SIG-M5 treated with dmso at 0.1 percent for 504 hours (cell line): ENCODE data around the gene GPR87.

Experiments used
- DNase-seq: peaks from one replicate; lab custom pipeline; 2025; ENCODE audit not compliant: unreplicated experiment; lab: John Stamatoyannopoulos, UW

The GPR87 gene

GRCh38 chr3:151318313-151318712 lies 1.7 kb upstream of the GPR87 start:
- DNase-seq = no peak

GRCh38 chr3:151315846-151316245 lies 774 bp downstream of the GPR87 start:
- no peak for DNase-seq

- DNase-seq = no peak
Measured at GRCh38 chr3:151315136-151315535, 1.5 kb downstream of the GPR87 start.

GRCh38 chr3:151314593-151314992 lies 2.0 kb downstream of the GPR87 start:
- no peak for DNase-seq

GRCh38 chr3:151314137-151314536 lies 2.5 kb downstream of the GPR87 start:
- DNase-seq = no peak

GRCh38 chr3:151312972-151313371 lies 3.6 kb downstream of the GPR87 start:
- DNase-seq = no peak

- DNase-seq = no peak
Measured at GRCh38 chr3:151309566-151309965, 7.1 kb downstream of the GPR87 start.

GRCh38 chr3:151307583-151308488 lies 8.8 kb downstream of the GPR87 start:
- no peak for DNase-seq

GRCh38 chr3:151307131-151307530 lies 9.5 kb downstream of the GPR87 start:
- DNase-seq = no peak

GRCh38 chr3:151306168-151306810 lies 10.3 kb downstream of the GPR87 start:
- DNase-seq = no peak

- DNase-seq = no peak
Measured at GRCh38 chr3:151305775-151306151, 10.9 kb downstream of the GPR87 start.

GRCh38 chr3:151305060-151305774 lies 11.4 kb downstream of the GPR87 start:
- peak; percentile 80 for DNase-seq

- DNase-seq = no peak
Measured at GRCh38 chr3:151303751-151304150, 12.9 kb downstream of the GPR87 start.

- no peak for DNase-seq
Measured at GRCh38 chr3:151301787-151302186, 14.8 kb downstream of the GPR87 start.

- no peak for DNase-seq
Measured at GRCh38 chr3:151300539-151300938, 16.1 kb downstream of the GPR87 start.

GRCh38 chr3:151299006-151299405 lies 17.6 kb downstream of the GPR87 start:
- DNase-seq = no peak

GRCh38 chr3:151297429-151297828 lies 19.2 kb downstream of the GPR87 start:
- DNase-seq = no peak

- no peak for DNase-seq
Measured at GRCh38 chr3:151296226-151296625, 20.4 kb downstream of the GPR87 start.

- no peak for DNase-seq
Measured at GRCh38 chr3:151293127-151293526, 23.5 kb downstream of the GPR87 start.

GRCh38 chr3:151290673-151291072 lies 25.9 kb downstream of the GPR87 start:
- DNase-seq = peak; percentile 66

GRCh38 chr3:151289445-151289844 lies 27.2 kb downstream of the GPR87 start:
- DNase-seq = no peak

GRCh38 chr3:151285940-151286339 lies 30.7 kb downstream of the GPR87 start:
- no peak for DNase-seq
